BE2C (cell line): ENCODE measurements around the gene SRGAP3.

Experiments
- DNase-seq: peaks from one replicate; pipeline ENCODE4 v3.0.0-alpha.2; 2020
- H3K27me3 ChIP-seq: fragments of 250-450 bp; sonication (Bioruptor Pico); 2 replicates; pipeline ENCODE4 v1.5.1; 2020; ENCODE audit warnings: mild to moderate bottlenecking
- H3K36me3 ChIP-seq: fragments of 250-450 bp; sonication (Bioruptor Pico); 2 replicates; pipeline ENCODE4 v1.5.1; 2020; ENCODE audit warnings: mild to moderate bottlenecking
- H3K4me1 ChIP-seq: fragments of 250-450 bp; sonication (Bioruptor Pico); 2 replicates; pipeline ENCODE4 v1.5.1; 2020
- H3K4me3 ChIP-seq: 2 replicates; pipeline ENCODE4 v1.5.1; 2011; ENCODE audit warnings: low read depth, low read length
- H3K9me3 ChIP-seq: fragments of 250-450 bp; sonication (Bioruptor Pico); 2 replicates; pipeline ENCODE4 v1.5.1; 2020
- CTCF ChIP-seq: IDR thresholded peaks from 2 replicates; pipeline ENCODE4 v1.5.1; 2012; ENCODE audit warnings: mild to moderate bottlenecking, low read depth, low read length

The SRGAP3 gene

GRCh38 chr3:9185046-9185445 is 64.4 kb downstream of the SRGAP3 start:
- DNase-seq = no peak
- Histone ChIP-seq H3K4me1 (no peaks in the 10 kb centered on the region), H3K36me3 (no peaks in the 10 kb centered on the region), H3K27me3 (no peaks in the 10 kb centered on the region), H3K4me3 (no peak overlapping the region), H3K9me3 (no peaks in the 10 kb centered on the region)
- no peak for TF ChIP-seq CTCF

- Histone ChIP-seq H3K27me3 (no peaks in the 10 kb centered on the region), H3K9me3 (no peaks in the 10 kb centered on the region), H3K36me3 (no peaks in the 10 kb centered on the region), H3K4me1 (no peaks in the 10 kb centered on the region), H3K4me3 (no peak overlapping the region)
- no peak for TF ChIP-seq CTCF
- DNase-seq = no peak
Observed at GRCh38 chr3:9184461-9184835, 65.0 kb downstream of the SRGAP3 start.

GRCh38 chr3:9183811-9184460 is 65.5 kb downstream of the SRGAP3 start:
- H3K4me1 ChIP-seq = no peaks in the 10 kb centered on the region
- H3K27me3 ChIP-seq = no peaks in the 10 kb centered on the region
- no peak for TF ChIP-seq CTCF
- H3K36me3 ChIP-seq = no peaks in the 10 kb centered on the region
- no peak overlapping the region for H3K4me3 ChIP-seq
- H3K9me3 ChIP-seq = no peaks in the 10 kb centered on the region
- DNase-seq = no peak

GRCh38 chr3:9183011-9183410 is 66.4 kb downstream of the SRGAP3 start:
- Histone ChIP-seq H3K4me1 (no peaks in the 10 kb centered on the region), H3K4me3 (no peak overlapping the region), H3K9me3 (no peaks in the 10 kb centered on the region), H3K27me3 (no peaks in the 10 kb centered on the region), H3K36me3 (no peaks in the 10 kb centered on the region)
- no peak for TF ChIP-seq CTCF
- DNase-seq = no peak

GRCh38 chr3:9180764-9181117 is 68.7 kb downstream of the SRGAP3 start:
- Histone ChIP-seq H3K36me3 (no peaks in the 10 kb centered on the region), H3K9me3 (no peaks in the 10 kb centered on the region), H3K27me3 (no peaks in the 10 kb centered on the region), H3K4me1 (no peaks in the 10 kb centered on the region), H3K4me3 (no peak overlapping the region)
- DNase-seq = no peak
- TF ChIP-seq CTCF = no peak

- TF ChIP-seq CTCF = no peak
- H3K36me3 ChIP-seq = no peaks in the 10 kb centered on the region
- no peaks in the 10 kb centered on the region for H3K9me3 ChIP-seq
- H3K4me1 ChIP-seq = no peaks in the 10 kb centered on the region
- no peak overlapping the region for H3K4me3 ChIP-seq
- no peak for DNase-seq
- H3K27me3 ChIP-seq = no peaks in the 10 kb centered on the region
Observed at GRCh38 chr3:9179826-9180763, 69.4 kb downstream of the SRGAP3 start.
